Lung (tissue), 12 donors: ENCODE results near the gene APOB. TPM values are rescaled to one million over a fixed set of nuclear protein-coding genes. Genes with fewer than 3 reads are reported as not detected.

Source experiments
- ATAC-seq: fragments of 200-7000 bp; cut with Tn5 transposase; one replicate; pipeline ENCODE4 v1.9.1; 2020; ENCODE audit warnings: moderate number of reproducible peaks; ENCODE audit not compliant: insufficient read depth, low FRiP score
- DNase-seq, 3 donors: peaks; one replicate each; pipeline ENCODE4 v3.0.0-alpha.2; 2013 to 2017
- H3K27ac ChIP-seq, 2 donors: one replicate each; pipeline ENCODE4 v1.5.1; 2013; ENCODE audit warnings: mild to moderate bottlenecking in 2 of 2, moderate library complexity in 2 of 2, control low read depth in 1 of 2, inconsistent platforms in 1 of 2, low read depth in 1 of 2, low read length in 1 of 2
- H3K27me3 ChIP-seq, 3 donors: one replicate each; pipeline ENCODE4 v1.5.1; 2013; ENCODE audit warnings: low read length in 2 of 3; ENCODE audit not compliant: control insufficient read depth in 3 of 3, insufficient read depth in 3 of 3
- H3K36me3 ChIP-seq, 4 donors: one replicate each; pipeline ENCODE4 v1.5.1; 2013; ENCODE audit warnings: low read length in 4 of 4, mild to moderate bottlenecking in 1 of 4, moderate library complexity in 1 of 4; ENCODE audit not compliant: control insufficient read depth in 4 of 4, insufficient read depth in 4 of 4
- H3K4me1 ChIP-seq, 5 donors: one replicate each; pipeline ENCODE4 v1.5.1; 2013; ENCODE audit warnings: low read length in 5 of 5, mild to moderate bottlenecking in 2 of 5, moderate library complexity in 1 of 5; ENCODE audit not compliant: control insufficient read depth in 5 of 5, insufficient read depth in 5 of 5
- H3K4me3 ChIP-seq: one replicate; pipeline ENCODE4 v1.5.1; 2013; ENCODE audit warnings: mild to moderate bottlenecking, control low read depth, moderate library complexity
- H3K9ac ChIP-seq, 2 donors: one replicate each; pipeline ENCODE4 v1.5.1; 2013; ENCODE audit warnings: low read length in 2 of 2, control low read depth in 1 of 2; ENCODE audit not compliant: insufficient read depth in 1 of 2
- H3K9me3 ChIP-seq, 4 donors: one replicate each; pipeline ENCODE4 v1.5.1; 2013; ENCODE audit warnings: low read length in 3 of 4, mild to moderate bottlenecking in 1 of 4, moderate library complexity in 1 of 4; ENCODE audit not compliant: control insufficient read depth in 4 of 4, insufficient read depth in 3 of 4
- CTCF ChIP-seq: IDR thresholded peaks from 2 replicates; pipeline ENCODE4 v1.5.1; 2012; ENCODE audit warnings: mild to moderate bottlenecking; ENCODE audit errors: control extremely low read depth, extremely low read depth
- WGBS, 2 donors: extraction: QIAGEN DNeasy Blood & Tissue Kit; methylation state at CpG; one replicate each; pipeline ENCODE4 v1.1.7; 2013; 5-methylcytosine and 5-hydroxymethylcytosine counted together
- polyA plus RNA-seq, 2 donors: library from polyadenylated mRNA; stranded (reverse); fragments of 200-250 nt; gene quantifications; one replicate each; pipeline ENCODE4 v1.2.1, GENCODE V29; 2013
- total RNA-seq, 2 donors: library from RNA; depleted of rRNA in 1 of 2; stranded (reverse); fragments of >200 nt in 1 of 2; gene quantifications; one replicate each; pipeline ENCODE4 v1.2.1, GENCODE V29; 2014 to 2021
- donor health status: control.
- donor health status: control.
- donor health status: Bipolar disorder and iron deficiency.
- donor health status: healthy.
- donor health status: DM: yes; HTN: yes; CAD: no.

The APOB gene
- total and polyA plus RNA-seq, 4 donors: 0.04 to 1.7 (median 0.18) TPM

- ATAC-seq: no peak
- Histone ChIP-seq H3K27me3 (peaks cover 0 to 5% (median 3%) of the 10 kb centered on the region in 3 donors), H3K9me3 (no peaks in the 10 kb centered on the region), H3K27ac (no peak overlapping the region), H3K36me3 (no peaks in the 10 kb centered on the region), H3K9ac (no peak overlapping the region), H3K4me3 (no peak overlapping the region), H3K4me1 (peaks cover 0 to 2% (median 0%) of the 10 kb centered on the region in 5 donors)
- 63 to 82% methylated on average over 2 of the region's 2 CpGs for WGBS, 2 donors
- no peak for TF ChIP-seq CTCF
- DNase-seq: no peak
Measured at GRCh38 chr2:21067859-21068537, 24.1 kb upstream of the APOB start.

- peaks cover 0 to 9% (median 3%) of the 10 kb centered on the region in 3 donors for H3K27me3 ChIP-seq
- no peaks in the 10 kb centered on the region for H3K9me3 ChIP-seq
- no peak for ATAC-seq
- no peak for TF ChIP-seq CTCF
- peaks cover 0 to 2% (median 0%) of the 10 kb centered on the region in 5 donors for H3K4me1 ChIP-seq
- no peak overlapping the region for H3K27ac ChIP-seq
- H3K9ac ChIP-seq: no peak overlapping the region
- H3K4me3 ChIP-seq: no peak overlapping the region
- DNase-seq: no peak
- 43 to 51% methylated on average over 5 of the region's 5 CpGs for WGBS, 2 donors
- no peaks in the 10 kb centered on the region for H3K36me3 ChIP-seq
Measured at GRCh38 chr2:21067125-21067524, 23.3 kb upstream of the APOB start.

- no peak overlapping the region for H3K9ac ChIP-seq
- no peak overlapping the region for H3K27ac ChIP-seq
- H3K36me3 ChIP-seq: no peaks in the 10 kb centered on the region
- H3K4me3 ChIP-seq: no peak overlapping the region
- DNase-seq (no peak), ATAC-seq (no peak)
- no peak for TF ChIP-seq CTCF
- 79 to 95% methylated on average over 3 of the region's 3 CpGs for WGBS, 2 donors
- H3K27me3 ChIP-seq: peaks cover 0 to 9% (median 3%) of the 10 kb centered on the region in 3 donors
- H3K9me3 ChIP-seq: no peaks in the 10 kb centered on the region
- no peaks in the 10 kb centered on the region for H3K4me1 ChIP-seq
Measured at GRCh38 chr2:21059885-21060610, 16.2 kb upstream of the APOB start.
